Caki2 (cell line): ENCODE data around the gene AKT1. TPM values are rescaled to one million over a fixed set of nuclear protein-coding genes. Genes with fewer than 3 reads are reported as not detected.
A peak's percentile ranks its signal among the peaks of the same experiment; 100 is the strongest.

Source experiments
- DNase-seq: peaks from one replicate; pipeline ENCODE4 v3.0.0-alpha.2; 2015; ENCODE audit warnings: low read depth
- in situ Hi-C: cut with HindIII; loops from 2 replicates; pipeline ENCODE4 v1.10.0; 2016; ENCODE audit warnings: low sequenced_read_pairs, low pct_unique_long_range_greater_than_20kb, mixed read lengths
- total RNA-seq: library from RNA; depleted of rRNA; stranded (reverse); fragments of >200 nt; shearing (Covaris generic); gene quantifications from 2 replicates; pipeline ENCODE4 v1.2.3, GENCODE V29; 2014; ENCODE audit warnings: low replicate concordance

Gene AKT1
- total RNA-seq, 1 experiment from 2014 or later = 177 TPM

GRCh38 chr14:104769324-104770071, 26.1 kb downstream of the AKT1 start:
- in situ Hi-C loops = no loop called here
- no peak for DNase-seq

- in situ Hi-C loops = no loop called here
These were observed 26.9 kb downstream of the AKT1 start for GRCh38 chr14:104768437-104769323.

DNA sequence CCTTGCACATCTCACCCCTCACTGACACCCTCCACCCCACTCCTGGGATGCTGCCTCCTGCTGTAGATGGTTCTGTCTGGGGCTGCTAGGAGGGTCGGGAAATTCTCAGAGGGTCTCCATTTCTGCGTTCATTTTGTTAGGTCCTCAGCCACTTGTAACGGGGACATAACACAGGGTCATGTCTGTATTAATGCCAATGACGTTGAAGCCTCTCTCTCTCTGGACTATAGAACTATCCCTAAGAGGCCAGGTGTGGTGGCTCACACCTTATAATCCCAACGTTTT, 28.0 kb downstream of the AKT1 start:
- in situ Hi-C loops = no loop called here

More at GRCh38 chr14:104768437-104769323, 26.9 kb downstream of the AKT1 start:
- peak; percentile 61 for DNase-seq

DNA sequence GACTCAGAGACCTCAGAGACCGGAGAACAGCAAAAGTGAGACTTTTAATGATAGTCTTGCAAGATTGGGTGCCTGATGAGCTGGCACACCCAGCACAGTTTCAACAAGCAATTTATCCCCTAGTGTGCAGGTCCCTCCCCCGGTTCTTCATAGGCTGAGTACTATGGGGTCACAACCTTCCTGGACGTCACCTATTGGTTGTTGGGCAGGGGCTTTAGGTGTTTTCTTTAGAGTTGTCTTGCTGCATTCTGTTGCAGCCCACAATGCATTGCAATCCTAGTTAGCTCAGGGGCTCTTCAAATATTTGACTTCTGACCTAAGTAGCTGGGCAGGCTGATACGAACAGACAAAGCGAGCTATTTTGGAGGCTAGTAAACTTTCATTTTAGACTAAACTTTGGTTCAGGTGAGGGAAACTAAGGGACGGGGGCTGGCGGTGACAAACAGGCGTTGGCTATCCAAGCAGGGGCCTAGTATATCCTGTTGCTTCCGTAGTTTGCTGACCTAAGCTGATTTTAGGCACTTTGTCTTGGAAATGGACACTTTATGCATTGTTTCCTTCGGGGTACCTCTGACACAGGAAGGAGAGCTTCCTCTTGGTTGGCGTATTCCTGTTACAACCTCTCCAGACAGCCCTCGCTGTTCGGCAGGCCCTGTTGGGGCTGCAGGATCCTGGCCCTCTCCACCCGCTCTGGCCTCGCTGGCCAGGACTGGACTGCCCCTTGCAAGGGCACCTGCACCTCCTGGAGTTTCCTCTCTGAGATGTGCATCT, 28.5 kb downstream of the AKT1 start:
- in situ Hi-C loops = no loop called here
- DNase-seq = no peak

More for the DNA sequence above, 28.0 kb downstream of the AKT1 start:
- no peak for DNase-seq

DNA sequence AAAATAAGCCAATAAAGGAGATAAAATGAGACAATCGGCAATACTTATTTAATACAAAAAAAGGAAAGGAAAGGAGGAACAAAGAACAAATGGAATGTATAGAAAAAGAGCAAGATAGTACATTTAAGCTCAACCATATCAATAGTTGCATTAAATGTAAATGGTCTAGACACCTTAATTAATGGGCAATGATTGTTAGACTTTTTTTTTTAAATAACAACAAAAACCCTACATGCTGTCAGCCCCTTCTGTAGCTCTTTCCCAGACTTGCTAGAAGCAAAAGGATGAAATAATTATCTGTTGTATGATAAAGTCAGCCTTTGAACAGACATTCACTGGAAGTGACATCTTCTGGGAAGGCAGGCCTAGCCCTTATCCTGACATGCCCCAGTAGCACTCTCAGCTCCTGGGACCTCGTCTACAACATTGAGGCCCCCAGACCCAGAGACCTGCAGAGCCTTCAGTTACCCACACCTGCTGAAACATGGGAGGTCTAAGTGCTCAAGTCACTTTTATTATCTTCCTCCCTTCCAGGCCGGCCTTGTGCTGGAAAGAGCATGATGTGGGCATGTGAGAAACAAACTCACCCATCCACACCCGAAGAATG, 29.2 kb downstream of the AKT1 start:
- DNase-seq = no peak
- in situ Hi-C loops = no loop called here

DNA sequence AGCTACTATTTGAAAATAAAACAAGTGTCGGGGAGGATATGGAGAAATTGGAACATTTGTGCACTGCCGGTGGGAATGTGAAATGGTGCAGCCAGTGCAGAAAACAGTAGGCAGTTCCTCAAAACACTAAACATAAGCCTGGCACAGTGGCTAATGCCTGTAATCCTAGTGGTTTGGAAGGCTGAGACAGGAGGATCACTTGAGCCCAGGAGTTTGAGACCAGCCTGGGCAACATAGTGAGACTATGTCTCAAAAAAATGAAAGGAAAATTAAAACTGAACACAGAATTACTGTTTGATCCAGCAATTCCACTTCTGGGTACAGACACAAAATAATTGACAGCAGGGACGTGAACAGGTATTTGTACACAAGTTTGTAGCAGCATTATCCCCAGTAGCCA, 30.0 kb downstream of the AKT1 start:
- in situ Hi-C loops = no loop called here
- DNase-seq = no peak

- in situ Hi-C loops = no loop called here
- DNase-seq = no peak
These were observed 36.3 kb downstream of the AKT1 start for GRCh38 chr14:104758981-104759969.

GRCh38 chr14:104757681-104758392, 37.7 kb downstream of the AKT1 start:
- in situ Hi-C loops = no loop called here
- no peak for DNase-seq

- in situ Hi-C loops = no loop called here
- DNase-seq = no peak
These were observed 38.3 kb downstream of the AKT1 start for GRCh38 chr14:104757238-104757585.

- DNase-seq = no peak
- in situ Hi-C loops = no loop called here
These were observed 38.9 kb downstream of the AKT1 start for GRCh38 chr14:104756477-104757237.

GRCh38 chr14:104755621-104756020, 39.9 kb downstream of the AKT1 start:
- no peak for DNase-seq
- in situ Hi-C loops = no loop called here

DNA sequence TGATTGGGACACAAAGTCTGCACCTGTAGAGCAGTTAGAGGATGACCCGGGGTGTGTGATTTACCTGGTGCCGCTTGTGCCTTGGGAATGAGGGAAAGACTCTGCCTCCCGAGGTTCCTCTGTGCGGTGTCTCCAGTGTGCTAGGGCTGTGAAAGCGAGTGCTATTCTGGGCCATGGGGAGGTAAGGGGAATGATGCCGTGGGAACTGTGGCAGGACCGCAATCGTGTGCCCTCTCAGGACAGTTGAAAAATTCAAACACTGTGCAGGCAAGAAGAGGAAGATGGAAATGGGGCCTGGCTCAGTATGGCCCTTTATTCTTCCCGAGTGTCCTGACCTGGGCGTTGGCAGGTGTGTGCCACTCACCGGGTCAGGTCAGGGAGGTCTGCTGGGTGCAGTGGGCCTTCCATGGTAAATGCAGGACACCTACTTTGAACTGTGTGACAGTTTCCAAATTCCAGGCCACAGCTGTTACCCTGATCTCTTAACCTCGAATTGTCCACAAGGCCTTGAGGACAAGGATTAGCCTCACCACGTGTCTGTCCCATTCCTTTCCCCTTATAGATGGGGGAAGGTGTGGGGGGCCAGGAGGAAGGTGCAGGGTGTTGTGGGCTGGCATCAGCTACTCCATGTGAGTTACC, 41.2 kb downstream of the AKT1 start:
- DNase-seq = no peak
- in situ Hi-C loops = no loop called here

GRCh38 chr14:104753528-104754212, 41.9 kb downstream of the AKT1 start:
- no peak for DNase-seq
- in situ Hi-C loops = no loop called here

DNA sequence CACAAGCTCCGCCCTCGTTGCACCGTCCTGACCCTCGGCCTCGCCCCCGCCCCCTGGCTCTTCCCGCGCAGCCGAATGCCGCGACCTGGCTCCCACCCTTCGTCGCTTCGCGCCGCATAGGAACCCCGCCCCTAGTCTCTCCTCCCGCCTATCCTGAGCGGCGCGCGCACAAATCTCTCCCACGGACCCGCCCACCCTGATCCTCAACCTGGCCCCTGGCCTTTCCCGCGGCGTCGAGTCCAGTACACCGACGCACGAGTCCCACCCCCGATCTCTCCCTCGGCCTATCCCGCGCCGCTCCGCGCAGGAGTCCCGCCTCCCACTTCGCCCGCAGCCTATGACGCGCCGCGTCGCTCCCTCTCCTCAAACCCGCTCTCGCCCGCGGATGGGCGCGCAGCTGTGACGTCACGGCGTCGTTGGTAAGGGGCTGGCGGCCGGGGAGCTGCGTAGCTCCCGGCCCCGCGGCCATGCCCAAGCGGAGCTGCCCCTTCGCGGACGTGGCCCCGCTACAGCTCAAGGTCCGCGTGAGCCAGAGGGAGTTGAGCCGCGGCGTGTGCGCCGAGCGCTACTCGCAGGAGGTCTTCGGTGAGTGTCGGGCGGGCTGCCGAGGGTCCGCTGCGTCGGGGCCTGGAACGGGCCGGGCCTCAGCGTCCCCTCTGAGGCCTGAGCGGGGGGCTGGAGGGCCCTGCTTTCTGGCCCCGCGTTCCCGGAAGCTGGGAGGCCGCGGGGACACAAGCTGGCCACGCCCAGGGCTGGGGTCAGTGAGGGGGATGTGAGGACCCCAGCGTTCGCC, 42.6 kb downstream of the AKT1 start, which contains the start of gene SIVA1:
SIVA1 (plus strand) TSS at position 413 of the 793 bp plus-strand sequence; CDS start at position 468, 55 bp downstream.
- in situ Hi-C loops = no loop called here
- peak; percentile 98 for DNase-seq

GRCh38 chr14:104752423-104752734, 43.2 kb downstream of the AKT1 start:
- no peak for DNase-seq
- in situ Hi-C loops = no loop called here
